Right renal cortex interstitium (tissue), 3 donors: ENCODE measurements around the gene CLEC17A. TPM values are rescaled to one million over a fixed set of nuclear protein-coding genes. Genes with fewer than 3 reads are reported as not detected.
A peak's percentile ranks its signal among the peaks of the same experiment; 100 is the strongest.
"Not testable (repeated sequence)": the region's sequence is repeated elsewhere in the genome, so short reads cannot be mapped to it uniquely, and the experiment has no call there.

Experiments
- DNase-seq, 3 donors: peaks; one replicate each; pipeline ENCODE4 v3.0.0-alpha.2; 2013; ENCODE audit warnings: low read depth in 3 of 3, low spot score in 2 of 3
- polyA plus RNA-seq, 3 donors: library from polyadenylated mRNA; unstranded; fragments of 120-200 nt; gene quantifications; one replicate each; pipeline ENCODE4 v1.2.1, GENCODE V29; 2013; ENCODE audit not compliant: insufficient read length in 3 of 3

The CLEC17A gene
- polyA plus RNA-seq, 3 donors: 0.06 to 0.17 (median 0.12) TPM

DNA sequence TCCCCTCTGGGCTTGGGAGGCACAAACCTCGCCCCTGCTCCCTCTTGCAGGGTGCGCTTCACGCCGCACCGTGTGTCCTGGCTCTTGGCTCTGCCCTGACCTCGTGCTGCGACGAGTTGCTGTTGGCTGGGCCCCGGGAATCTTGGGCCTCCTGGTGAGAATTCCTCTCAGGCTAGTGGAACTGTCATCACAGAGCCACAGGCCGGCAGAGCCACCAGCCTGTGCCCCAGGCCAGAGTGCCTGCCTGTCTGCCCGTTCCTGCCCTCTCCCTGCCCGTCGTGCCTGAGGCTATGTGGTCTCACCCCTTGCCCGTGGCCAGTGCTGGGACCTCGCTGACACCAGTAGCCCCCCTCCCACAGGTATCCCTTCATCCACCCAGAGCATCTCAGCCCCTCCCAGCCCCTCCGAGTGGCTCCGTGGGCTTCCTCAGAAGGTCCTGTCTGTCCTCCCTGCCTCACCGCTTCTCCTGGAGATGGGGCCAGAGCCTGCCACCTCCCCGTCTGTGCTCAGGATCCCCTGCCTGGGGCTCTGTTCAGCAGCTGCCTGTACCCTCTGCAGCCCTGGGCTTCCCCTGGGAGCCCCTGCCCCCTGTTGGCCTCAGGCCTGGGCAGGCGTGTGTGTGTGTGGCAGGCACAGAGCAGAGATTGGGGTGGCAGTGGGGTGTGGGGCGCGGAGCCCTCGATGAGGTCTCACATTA, 24.4 kb upstream of the CLEC17A start:
- DNase-seq: no peak

GRCh38 chr19:14559916-14560775, 22.7 kb upstream of the CLEC17A start:
- DNase-seq: no peak

DNA sequence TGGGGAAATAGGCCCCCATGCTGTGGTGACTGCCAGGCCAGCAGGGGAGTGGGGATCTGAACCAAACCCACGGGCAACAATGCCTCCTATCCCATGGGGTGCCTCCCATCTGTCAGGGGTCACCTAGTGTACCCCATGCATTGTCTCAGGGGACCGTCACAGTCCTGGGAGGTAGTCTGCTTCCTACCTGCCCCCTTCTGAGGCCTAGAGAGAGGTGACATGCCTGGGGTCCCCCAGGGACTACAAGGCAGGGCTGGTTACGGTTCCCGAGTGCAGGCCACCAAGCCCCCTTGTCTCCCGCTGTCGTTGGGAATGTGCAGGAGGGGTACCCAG, 22.1 kb upstream of the CLEC17A start:
- DNase-seq: no peak

DNA sequence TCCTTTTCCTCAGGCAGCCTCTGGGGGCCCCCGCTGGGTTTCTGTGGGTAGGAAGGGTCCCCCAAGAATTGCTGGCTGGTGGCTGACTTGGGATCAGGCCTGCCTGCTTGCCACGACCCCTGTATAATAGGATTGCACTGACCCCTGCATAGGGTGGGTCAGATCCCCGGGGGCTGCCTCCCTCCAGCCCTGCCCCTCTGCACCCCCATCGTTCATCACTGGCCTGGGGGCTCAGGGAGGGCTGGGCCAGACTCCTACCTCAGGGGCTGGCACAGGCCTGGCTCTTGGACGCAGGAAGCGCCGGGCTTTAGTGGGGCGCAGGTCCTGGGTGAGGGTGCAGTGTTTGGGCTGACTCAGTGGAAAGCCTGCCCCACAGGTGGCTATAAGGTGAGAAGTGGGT, 21.6 kb upstream of the CLEC17A start:
- DNase-seq: no peak

DNA sequence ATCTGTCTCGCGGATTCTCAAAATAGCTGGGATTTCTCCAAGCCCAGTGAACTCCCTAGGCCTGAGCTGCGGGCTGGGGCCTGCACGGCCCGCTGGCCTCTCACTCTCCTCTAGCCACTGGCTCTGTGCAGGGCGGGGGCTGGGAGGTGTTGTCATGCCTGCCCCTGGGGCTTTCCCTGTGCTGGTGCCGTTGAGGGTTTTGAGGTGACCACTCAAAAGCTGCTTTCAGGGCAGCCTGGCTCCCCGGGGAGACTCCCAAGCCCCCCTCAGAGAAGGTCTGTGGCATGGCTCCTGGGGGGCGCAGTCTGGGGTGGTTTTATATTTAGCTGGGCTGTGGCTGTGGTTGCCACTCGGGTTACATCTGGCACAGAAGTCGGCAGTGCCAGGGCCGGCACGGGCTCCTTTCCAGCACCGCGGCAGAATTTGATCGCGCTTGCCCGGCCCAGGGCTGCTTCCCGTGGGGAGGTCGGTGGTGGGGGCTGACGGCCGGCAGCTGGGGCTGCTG, 21.0 kb upstream of the CLEC17A start:
- DNase-seq: no peak

DNA sequence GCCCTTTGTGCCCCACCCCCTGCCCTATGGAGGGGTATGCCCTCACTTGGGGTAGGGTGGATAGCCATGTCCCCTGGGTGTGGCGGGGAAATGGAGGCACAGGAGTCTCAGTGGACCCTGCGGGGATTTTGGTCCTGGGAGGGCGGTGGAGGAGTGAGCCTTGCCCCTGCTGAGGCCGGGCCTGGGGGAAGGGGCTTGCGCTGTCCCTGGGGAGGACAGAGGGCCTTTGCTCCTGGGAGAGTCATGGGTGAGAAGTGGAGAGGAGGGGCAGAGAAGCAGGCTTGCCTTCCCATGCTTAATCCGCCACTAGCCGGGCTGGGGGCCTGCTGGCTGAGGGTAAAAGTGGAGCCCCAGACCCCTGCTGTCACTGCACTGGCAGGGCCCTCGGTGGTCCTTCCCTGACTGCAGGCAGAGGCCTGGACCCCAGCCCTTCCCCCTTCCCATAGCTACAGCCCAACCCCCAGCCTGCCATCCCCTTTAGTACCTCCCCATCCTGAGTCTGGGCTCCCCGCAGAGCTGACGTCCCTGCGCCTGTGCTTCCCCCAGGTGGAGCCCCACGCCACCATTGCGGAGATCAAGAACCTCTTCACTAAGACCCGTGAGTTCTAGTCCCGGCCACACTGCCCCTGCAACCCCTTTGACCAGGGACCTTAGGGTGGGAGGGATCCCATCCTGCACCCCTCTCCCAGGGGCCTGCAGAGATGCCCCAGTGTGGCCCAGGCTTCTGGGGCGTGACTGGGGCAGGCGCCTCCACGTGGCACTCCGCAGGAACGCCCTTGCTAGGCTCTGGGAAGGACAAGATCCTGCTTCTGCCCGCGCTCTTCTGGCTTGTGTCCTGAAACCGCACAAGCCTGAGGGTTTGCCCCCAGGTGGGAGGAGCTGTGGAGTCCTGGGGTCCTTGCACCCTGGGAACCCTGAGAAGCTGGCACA, 20.0 kb upstream of the CLEC17A start:
- no peak for DNase-seq

GRCh38 chr19:14563590-14563926, 19.3 kb upstream of the CLEC17A start:
- DNase-seq: no peak

DNA sequence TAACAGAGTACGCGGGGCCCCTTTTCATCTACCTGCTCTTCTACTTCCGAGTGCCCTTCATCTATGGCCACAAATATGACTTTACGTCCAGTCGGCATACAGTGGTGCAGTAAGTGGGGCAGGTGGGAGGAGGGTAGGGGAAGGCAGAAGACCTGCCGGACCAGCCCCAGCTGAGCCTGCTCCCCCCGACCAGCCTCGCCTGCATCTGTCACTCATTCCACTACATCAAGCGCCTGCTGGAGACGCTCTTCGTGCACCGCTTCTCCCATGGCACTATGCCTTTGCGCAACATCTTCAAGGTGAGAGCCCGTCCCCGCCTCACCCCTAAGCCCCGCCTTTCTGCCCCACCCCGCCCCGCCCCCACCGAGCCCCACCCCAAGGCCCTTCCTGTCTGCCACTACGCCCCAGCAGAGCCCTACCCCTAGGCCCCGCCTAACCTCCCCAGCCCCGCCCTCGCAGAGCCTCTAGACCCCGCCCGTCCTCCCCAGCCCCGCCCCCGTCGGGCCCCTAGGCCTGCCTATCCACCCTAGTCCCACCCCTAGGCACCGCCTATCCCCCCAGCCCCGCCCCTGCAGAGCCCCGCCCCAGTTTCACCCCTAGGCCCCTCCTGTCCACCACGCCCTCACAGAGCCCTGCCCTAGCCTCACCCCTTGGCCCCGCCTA, 18.8 kb upstream of the CLEC17A start:
- no peak for DNase-seq

DNA sequence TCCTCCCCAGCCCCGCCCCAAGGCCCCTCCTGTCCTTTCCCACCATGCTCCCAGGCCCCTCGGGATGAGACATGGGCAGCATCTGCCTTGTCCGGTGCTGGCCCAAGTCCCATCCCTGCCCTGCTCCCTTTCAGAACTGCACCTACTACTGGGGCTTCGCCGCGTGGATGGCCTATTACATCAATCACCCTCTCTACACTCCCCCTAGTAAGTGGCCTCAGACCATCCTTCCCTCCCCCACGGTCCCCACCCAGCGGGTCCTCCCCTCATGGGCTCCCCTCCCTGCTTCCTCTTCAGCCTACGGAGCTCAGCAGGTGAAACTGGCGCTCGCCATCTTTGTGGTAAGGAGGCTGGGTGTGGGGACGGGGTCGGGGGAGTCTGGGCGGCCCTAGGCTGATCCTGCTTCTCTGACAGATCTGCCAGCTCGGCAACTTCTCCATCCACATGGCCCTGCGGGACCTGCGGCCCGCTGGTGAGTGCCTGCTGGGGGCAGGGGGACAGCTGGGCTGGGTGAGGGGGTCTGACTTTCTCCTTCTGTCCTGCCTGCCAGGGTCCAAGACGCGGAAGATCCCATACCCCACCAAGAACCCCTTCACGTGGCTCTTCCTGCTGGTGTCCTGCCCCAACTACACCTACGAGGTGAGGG, 18.1 kb upstream of the CLEC17A start:
- not testable (repeated sequence) for DNase-seq

DNA sequence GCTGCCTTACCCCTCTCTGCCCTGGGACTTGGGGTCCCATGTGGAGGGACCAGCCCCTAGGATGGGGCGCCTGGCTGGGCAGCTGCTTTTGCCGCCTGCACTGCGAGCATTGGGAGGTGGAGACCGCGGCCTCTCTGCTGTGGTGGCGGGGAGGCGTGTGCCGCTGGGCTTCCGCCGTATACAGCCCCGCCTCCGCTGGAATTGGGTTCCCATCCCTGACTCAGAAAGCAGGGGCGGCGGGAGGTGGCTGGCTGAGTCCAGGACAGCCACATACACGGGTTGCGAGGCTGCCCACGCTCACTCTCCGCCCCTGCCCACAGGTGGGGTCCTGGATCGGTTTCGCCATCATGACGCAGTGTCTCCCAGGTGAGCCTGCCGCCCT, 17.6 kb upstream of the CLEC17A start:
- no peak for DNase-seq

DNA sequence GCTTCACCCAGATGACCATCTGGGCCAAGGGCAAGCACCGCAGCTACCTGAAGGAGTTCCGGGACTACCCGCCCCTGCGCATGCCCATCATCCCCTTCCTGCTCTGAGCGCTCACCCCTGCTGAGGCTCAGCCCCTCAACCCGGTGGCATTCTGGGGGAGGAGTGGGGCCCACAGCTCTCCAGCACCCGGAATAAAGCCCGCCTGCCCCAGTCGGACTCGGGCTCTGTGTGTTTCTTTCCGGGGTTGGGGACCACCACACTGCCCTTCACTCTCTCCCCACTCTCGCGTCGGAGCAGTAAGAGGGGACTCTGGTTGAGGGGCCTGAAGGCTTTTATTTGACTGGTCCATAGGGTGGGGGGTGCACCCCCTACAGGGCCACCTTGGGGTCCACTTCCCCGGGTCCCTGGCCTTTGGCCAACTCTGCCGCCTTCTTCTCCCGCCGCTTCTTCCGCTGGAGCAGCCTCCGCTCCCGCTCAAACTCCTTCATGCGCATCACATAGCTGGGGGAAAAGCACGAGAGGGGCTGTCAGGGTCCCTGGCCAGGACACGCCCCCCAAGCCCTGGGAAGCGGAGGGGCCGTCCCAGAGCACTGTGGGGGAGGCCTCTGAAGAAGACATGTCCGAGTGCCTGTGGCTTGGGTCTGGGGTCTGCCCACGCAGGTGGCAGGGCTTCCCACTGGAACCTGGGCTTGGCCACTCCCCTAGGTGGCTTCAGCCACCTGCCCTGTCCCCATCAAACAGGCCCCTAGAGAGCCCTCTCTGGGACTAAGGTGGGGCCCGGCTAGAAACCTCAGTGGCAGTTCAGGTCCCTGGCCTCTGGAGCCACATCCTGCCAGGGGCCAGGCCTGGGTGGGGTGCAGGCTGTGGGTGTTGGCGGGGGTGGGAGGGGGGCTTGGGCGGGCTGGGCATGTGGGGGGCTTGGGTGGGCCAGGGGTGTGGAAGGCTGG, 16.8 kb upstream of the CLEC17A start:
- DNase-seq: no peak

DNA sequence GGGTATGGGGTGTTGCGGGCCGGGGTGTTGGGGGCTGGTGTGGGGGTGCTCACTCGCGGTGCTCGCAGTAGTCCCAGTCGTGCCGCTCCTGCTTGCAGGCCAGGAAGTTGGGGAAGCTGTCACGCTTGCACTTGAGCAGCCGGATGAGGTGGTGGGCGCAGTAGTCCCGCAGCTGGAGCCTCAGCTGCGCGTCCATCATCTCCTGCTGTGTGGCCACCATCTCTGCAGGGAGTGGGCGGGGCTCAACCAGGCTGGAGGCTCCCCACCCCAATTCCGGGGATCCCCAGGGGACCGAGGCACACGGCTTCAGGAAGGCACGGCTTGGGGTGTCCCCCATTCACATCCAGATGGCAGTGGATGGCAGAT, 16.2 kb upstream of the CLEC17A start:
- DNase-seq: no peak

- DNase-seq: no peak
These were observed 15.8 kb upstream of the CLEC17A start for GRCh38 chr19:14567079-14567478.

- DNase-seq: no peak
These were observed 11.9 kb upstream of the CLEC17A start for GRCh38 chr19:14570864-14571527.

DNA sequence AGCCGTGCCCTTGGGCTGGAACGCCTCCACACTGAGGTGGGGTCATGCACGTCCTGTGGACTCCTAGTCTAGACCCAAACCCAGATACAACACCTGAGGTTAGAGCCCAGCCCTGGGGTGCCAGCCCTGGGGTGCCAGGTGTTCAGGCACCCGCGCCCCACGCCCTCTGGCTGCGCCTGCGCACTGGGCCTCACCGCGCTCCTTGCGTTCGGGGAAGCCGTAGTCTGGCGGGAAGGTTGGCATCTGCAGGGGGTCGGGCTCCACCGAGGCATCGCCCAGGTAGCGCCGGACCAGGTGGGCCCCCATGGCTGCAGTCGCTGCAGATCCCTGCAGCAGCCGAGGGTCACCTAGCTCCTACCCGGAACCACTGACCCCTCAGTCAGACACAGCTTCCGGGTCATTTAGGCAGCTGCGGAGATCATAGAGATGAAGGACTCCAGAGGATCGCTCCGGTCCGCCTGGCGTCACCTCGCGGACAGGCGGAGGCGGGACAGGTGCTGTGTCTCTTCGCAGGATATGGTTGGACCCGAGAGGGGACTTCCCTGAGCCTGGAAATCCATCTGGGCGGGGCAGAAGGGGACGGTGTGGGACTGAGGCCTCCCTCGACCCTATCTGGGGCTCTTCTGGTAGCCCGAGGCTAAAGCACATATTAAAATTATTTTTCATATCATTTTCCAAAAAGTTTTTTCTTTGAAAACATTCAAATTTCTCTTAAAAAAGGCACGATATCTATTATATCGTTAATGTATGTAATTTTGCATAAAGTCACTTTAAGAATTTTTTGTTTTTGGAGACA, 11.0 kb upstream of the CLEC17A start, which contains the start of gene NDUFB7:
Gene NDUFB7, minus strand, starts transcription at position 372 of the 796 bp plus-strand sequence. Its CDS starts 66 bp downstream, at position 306.
- peak; percentile 74 to 83 (median 78) for DNase-seq

DNA sequence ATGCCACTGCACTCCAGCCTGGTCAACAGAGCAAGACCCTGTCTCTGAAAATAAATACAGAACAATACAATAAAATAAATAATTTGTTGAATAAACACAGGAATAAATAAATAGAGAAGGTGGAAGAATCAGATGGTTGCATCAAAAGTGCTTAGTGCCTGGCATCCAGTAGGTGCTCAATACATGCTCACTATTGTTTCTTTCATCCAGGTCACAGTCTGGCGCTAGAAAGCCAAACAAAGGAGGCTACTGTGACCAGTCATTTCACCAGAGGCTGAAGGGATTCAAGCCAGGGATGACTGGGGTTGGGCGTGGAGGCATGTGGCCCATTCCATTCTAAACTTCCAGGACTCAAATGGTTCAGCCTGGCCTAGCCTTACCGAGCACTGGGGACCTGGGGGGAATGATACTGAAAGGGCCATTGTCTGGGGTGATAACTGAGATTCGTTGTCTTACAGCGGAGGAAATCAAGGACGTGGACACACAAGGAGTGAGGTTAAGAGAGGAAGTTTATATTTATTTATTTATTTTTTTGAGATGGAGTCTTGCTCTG, 7.4 kb upstream of the CLEC17A start:
- DNase-seq: no peak

- no peak for DNase-seq
These were observed 6.5 kb upstream of the CLEC17A start for GRCh38 chr19:14576363-14576762.
